HepG2 (cell line): ENCODE data around the gene SZRD1. TPM values are rescaled to one million over a fixed set of nuclear protein-coding genes. Genes with fewer than 3 reads are reported as not detected.

ENCODE experiments used
- CEBPB ChIP-seq: IDR thresholded peaks from 2 replicates; pipeline ENCODE4 v1.6.1; 2011; ENCODE audit warnings: low read depth, low read length, improper control_type of control experiment, borderline replicate concordance
- HNRNPUL1 ChIP-seq: fragments of 200-400 bp; formaldehyde crosslinking; IDR thresholded peaks from 2 replicates; pipeline ENCODE4 v1.6.1; 2017; ENCODE audit warnings: low read depth, mild to moderate bottlenecking, low read length, moderate library complexity
- HOXA9 ChIP-seq: sonication (generic); formaldehyde crosslinking; IDR thresholded peaks from 2 replicates; pipeline ENCODE4 v1.8.1; 2022; ENCODE audit warnings: missing genetic modification reagents, mild to moderate bottlenecking, moderate library complexity, borderline replicate concordance
- NFKB2 ChIP-seq: sonication (generic); formaldehyde crosslinking; IDR thresholded peaks from 2 replicates; pipeline ENCODE4 v1.4.0; 2020; ENCODE audit warnings: missing genetic modification reagents, borderline replicate concordance
- PITX1 ChIP-seq: sonication (generic); formaldehyde crosslinking; IDR thresholded peaks from 2 replicates; pipeline ENCODE4 v1.5.1; 2020; ENCODE audit warnings: mild to moderate bottlenecking, missing genetic modification reagents
- SATB2 ChIP-seq: sonication (generic); formaldehyde crosslinking; IDR thresholded peaks from 2 replicates; pipeline ENCODE4 v1.5.0; 2020; ENCODE audit warnings: missing genetic modification reagents
- SMC3 ChIP-seq: IDR thresholded peaks from 2 replicates; pipeline ENCODE4 v1.6.1; 2011; ENCODE audit warnings: low read length, improper control_type of control experiment
- SNAPC4 ChIP-seq: sonication (generic); formaldehyde crosslinking; IDR thresholded peaks from 2 replicates; pipeline ENCODE4 v1.4.0; 2020; ENCODE audit warnings: mild to moderate bottlenecking, missing genetic modification reagents
- TCF12 ChIP-seq, 2 experiments: fragments of 450-650 bp in 1 of 2; sonication (generic) in 1 of 2; formaldehyde crosslinking in 1 of 2; IDR thresholded peaks; 2 replicates each; pipeline versions ENCODE4 v1.6.1 to v1.8.0; 2017 to 2022; ENCODE audit warnings: antibody characterized with exemption in 1 of 2, mild to moderate bottlenecking in 1 of 2, missing genetic modification reagents in 1 of 2, moderate library complexity in 1 of 2
- U2AF2 ChIP-seq: fragments of 200-400 bp; formaldehyde crosslinking; IDR thresholded peaks from 2 replicates; pipeline ENCODE4 v1.6.1; 2017; ENCODE audit warnings: low read depth, mild to moderate bottlenecking, low read length
- ZFP90 ChIP-seq: sonication (generic); formaldehyde crosslinking; IDR thresholded peaks from 2 replicates; pipeline ENCODE4 v1.8.0; 2022; ENCODE audit warnings: missing genetic modification reagents, mild to moderate bottlenecking, inconsistent platforms, borderline replicate concordance
- ZMYM3 ChIP-seq: sonication (generic); formaldehyde crosslinking; IDR thresholded peaks from 2 replicates; pipeline ENCODE4 v1.5.1; 2020; ENCODE audit warnings: mild to moderate bottlenecking, missing genetic modification reagents
- ZNF224 ChIP-seq: sonication (generic); formaldehyde crosslinking; IDR thresholded peaks from 2 replicates; pipeline ENCODE4 v1.5.0; 2020; ENCODE audit warnings: mild to moderate bottlenecking, missing genetic modification reagents
- ZNF253 ChIP-seq: sonication (generic); formaldehyde crosslinking; IDR thresholded peaks from 2 replicates; pipeline ENCODE4 v1.8.0; 2022; ENCODE audit warnings: mild to moderate bottlenecking, missing genetic modification reagents, borderline replicate concordance
- ZNF362 ChIP-seq: sonication (generic); formaldehyde crosslinking; IDR thresholded peaks from 2 replicates; pipeline ENCODE4 v1.4.0; 2020; ENCODE audit warnings: missing genetic modification reagents, mild to moderate bottlenecking, borderline replicate concordance
- ZNF441 ChIP-seq: sonication (generic); formaldehyde crosslinking; IDR thresholded peaks from 2 replicates; pipeline ENCODE4 v1.7.0; 2021; ENCODE audit warnings: missing genetic modification reagents, borderline replicate concordance
- ZNF563 ChIP-seq: sonication (generic); formaldehyde crosslinking; IDR thresholded peaks from 2 replicates; pipeline ENCODE4 v1.8.0; 2022; ENCODE audit warnings: mild to moderate bottlenecking, moderate library complexity, missing genetic modification reagents
- polyA plus RNA-seq, 8 experiments: library from polyadenylated mRNA; depleted of rRNA in 3 of 8; stranded (reverse) in 7 of 8; unstranded in 1 of 8; fragments of >200 nt; fragmentation: Illumina TruSeq in 4 of 8; extraction: Trizol in 4 of 8; gene quantifications; 2 replicates each; pipeline versions ENCODE4 v1.2.1 to v1.2.3, GENCODE V29; 2011 to 2016; ENCODE audit warnings: low read depth in 4 of 8, missing spikeins in 1 of 8, mixed read lengths in 1 of 8; ENCODE audit not compliant: insufficient read depth in 1 of 8
- total RNA-seq, 5 experiments: library from RNA; depleted of rRNA; stranded (reverse); fragments of >200 nt; fragmentation: Illumina TruSeq; extraction: Trizol; gene quantifications; 2 replicates each; pipeline ENCODE4 v1.2.3, GENCODE V29; 2016; ENCODE audit warnings: low read depth in 1 of 5
- TF ChIP-seq, protein P1 (sequence below): IDR thresholded peaks from 2 replicates; pipeline ENCODE4 v1.6.1; 2016; ENCODE audit warnings: low read depth, borderline replicate concordance

SZRD1 gene
- total and polyA plus RNA-seq, 2 of the 13 experiments (the other 11 are each of a cell fraction or from before 2014, with no cell fraction given) = 28.5 to 41.4 TPM

- TF ChIP-seq ZNF362 = no peak
- peak; percentile 55; the same call in 1 of the 2 replicates for TF ChIP-seq ZNF563
- TF ChIP-seq PITX1 (CRISPR knock-in tag) = peak; percentile 3; the same call in 1 of the 2 replicates
- TF ChIP-seq HNRNPUL1 = no peak
- TF ChIP-seq U2AF2 = no peak
- no peak for TF ChIP-seq SMC3
- TF ChIP-seq ZFP90 (CRISPR knock-in tag) = peak; percentile 94
- TF ChIP-seq, protein P1, sequence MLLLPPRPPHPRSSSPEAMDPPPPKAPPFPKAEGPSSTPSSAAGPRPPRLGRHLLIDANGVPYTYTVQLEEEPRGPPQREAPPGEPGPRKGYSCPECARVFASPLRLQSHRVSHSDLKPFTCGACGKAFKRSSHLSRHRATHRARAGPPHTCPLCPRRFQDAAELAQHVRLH (CRISPR knock-in tag) = peak; percentile 90; the same call in 1 of the 2 replicates
- no peak for TF ChIP-seq ZNF224 (CRISPR knock-in tag)
- TF ChIP-seq NFKB2 (CRISPR knock-in tag) = peak; percentile 95
- TF ChIP-seq SATB2 (CRISPR knock-in tag) = peak; percentile 92; the same call in 1 of the 2 replicates
- TF ChIP-seq ZNF253 = no peak
- no peak for TF ChIP-seq CEBPB
- TF ChIP-seq ZNF441 = peak; percentile 44; the same call in 1 of the 2 replicates
- TF ChIP-seq TCF12 (IDR thresholded peaks at IDR 0.05) = no peak
- peak; percentile 61; the same call in 1 of the 2 replicates for TF ChIP-seq TCF12 (CRISPR knock-in tag; IDR thresholded peaks at IDR 0.05)
- 0 out of 2 replicates have a peak, but pooled peaks have one; percentile 53 for TF ChIP-seq SNAPC4 (CRISPR knock-in tag)
- no peak for TF ChIP-seq ZMYM3 (CRISPR knock-in tag)
- no peak for TF ChIP-seq HOXA9 (CRISPR knock-in tag)
These were observed 371 bp downstream of the SZRD1 start (continued) for GRCh38 chr1:16367258-16367967.
